HUES64 (cell line): Measurements from ENCODE around the gene OR6B2. TPM values are rescaled to one million over a fixed set of nuclear protein-coding genes. Genes with fewer than 3 reads are reported as not detected.

Experiments used
- H3K27ac ChIP-seq: 2 replicates; pipeline ENCODE4 v1.7.0; 2013; ENCODE audit warnings: low read depth, low read length, inconsistent platforms
- H3K27me3 ChIP-seq: 2 replicates; pipeline ENCODE4 v1.6.1; 2013; ENCODE audit warnings: mild to moderate bottlenecking, low read length; ENCODE audit not compliant: insufficient read depth
- H3K36me3 ChIP-seq: 2 replicates; pipeline ENCODE4 v1.6.1; 2013; ENCODE audit warnings: mild to moderate bottlenecking, low read length; ENCODE audit not compliant: insufficient read depth
- H3K4me1 ChIP-seq: 2 replicates; pipeline ENCODE4 v1.6.1; 2013; ENCODE audit warnings: mild to moderate bottlenecking, low read length, moderate library complexity; ENCODE audit not compliant: insufficient read depth
- H3K4me3 ChIP-seq: 2 replicates; pipeline ENCODE4 v1.5.1; 2013; ENCODE audit warnings: mild to moderate bottlenecking, low read length, moderate library complexity
- H3K9ac ChIP-seq: 2 replicates; pipeline ENCODE4 v1.6.1; 2013; ENCODE audit warnings: mild to moderate bottlenecking, low read depth, low read length
- H3K9me3 ChIP-seq: 2 replicates; pipeline ENCODE4 v1.6.1; 2013; ENCODE audit warnings: low read depth, low read length; ENCODE audit not compliant: insufficient read depth
- WGBS: fragments of 150-250, 120-280 bp; methylation state at CpG from one replicate; pipeline ENCODE4 v1.1.7; 2013; ENCODE audit warnings: missing lambda C conversion rate; 5-methylcytosine and 5-hydroxymethylcytosine counted together
- polyA plus RNA-seq, 2 experiments: library from polyadenylated mRNA; stranded (reverse); fragments of 50-300 nt; gene quantifications; one replicate each; pipeline ENCODE4 v1.2.3, GENCODE V29; 2013

OR6B2 gene
- polyA plus RNA-seq (2013, experiment 1 of 2): not detected
- polyA plus RNA-seq (2013, experiment 2 of 2): not detected

- no peaks in the 10 kb centered on the region for H3K4me1 ChIP-seq
- no peak within 1 kb of the TSS for H3K4me3 ChIP-seq
- WGBS: 76% methylated on average over 6 of the region's 6 CpGs
- H3K27ac ChIP-seq: no peak within 1 kb of the TSS
- H3K36me3 ChIP-seq: no peaks in the 10 kb centered on the region
- H3K9me3 ChIP-seq: no peaks in the 10 kb centered on the region
- no peak within 1 kb of the TSS for H3K9ac ChIP-seq
- H3K27me3 ChIP-seq: peaks cover 32% of the 10 kb centered on the region
These were observed at the start of gene OR6B2 for GRCh38 chr2:240030379-240031094. OR6B2 (minus strand) TSS chr2:240030429; CDS start chr2:240030429, 0 bp downstream.

DNA sequence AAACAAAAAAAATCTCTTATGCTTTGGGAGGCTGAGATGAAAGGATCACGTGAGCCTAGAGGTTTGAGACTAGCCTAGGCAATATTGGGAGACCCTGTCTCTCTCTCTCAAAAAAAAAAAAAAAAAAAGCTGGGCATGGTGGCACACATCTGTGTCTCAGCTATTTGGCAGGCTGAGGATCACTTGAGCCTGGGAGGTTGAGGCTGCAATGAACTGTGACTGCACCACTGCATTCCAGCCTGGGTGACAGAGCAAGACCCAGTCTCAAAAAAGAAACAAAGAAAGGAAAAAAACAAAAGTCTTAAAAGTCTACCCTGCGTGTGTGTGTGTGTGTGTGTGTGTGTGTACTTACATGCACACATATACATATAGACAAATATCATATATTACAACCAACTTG is 48.4 kb upstream of the OR6B2 start:
- Histone ChIP-seq H3K27ac (no peak overlapping the region), H3K4me3 (no peak overlapping the region), H3K9ac (no peak overlapping the region), H3K27me3 (no peaks in the 10 kb centered on the region), H3K9me3 (peaks cover 33% of the 10 kb centered on the region), H3K4me1 (no peaks in the 10 kb centered on the region), H3K36me3 (no peaks in the 10 kb centered on the region)
- 80% methylated on average over 1 of the region's 2 CpGs for WGBS

DNA sequence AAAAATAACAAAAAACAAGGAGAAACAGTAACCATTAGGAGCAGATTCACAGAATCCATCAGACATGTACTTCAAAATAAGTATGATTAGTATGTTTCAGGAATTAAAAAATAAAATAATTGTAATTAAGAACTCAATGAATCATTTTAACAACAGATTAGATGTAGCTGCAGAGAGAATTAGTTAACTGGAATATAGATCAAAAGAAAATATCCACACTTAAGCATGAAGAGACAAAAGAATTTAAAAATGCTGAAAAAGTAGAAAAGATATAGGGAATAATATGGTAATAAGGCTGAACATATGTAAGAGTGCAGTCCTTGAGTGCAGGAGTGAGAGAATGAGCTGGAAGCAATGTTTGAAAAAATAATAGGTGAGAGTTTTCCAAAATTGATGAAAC is 47.2 kb upstream of the OR6B2 start:
- Histone ChIP-seq H3K36me3 (no peaks in the 10 kb centered on the region), H3K4me1 (no peaks in the 10 kb centered on the region), H3K27ac (no peak overlapping the region), H3K9me3 (peaks cover 33% of the 10 kb centered on the region), H3K4me3 (no peak overlapping the region), H3K9ac (no peak overlapping the region), H3K27me3 (no peaks in the 10 kb centered on the region)

- no peaks in the 10 kb centered on the region for H3K36me3 ChIP-seq
- H3K4me1 ChIP-seq: no peaks in the 10 kb centered on the region
- 79% methylated on average over 5 of the region's 5 CpGs for WGBS
These were observed 44.3 kb upstream of the OR6B2 start for GRCh38 chr2:240074545-240074944.

DNA sequence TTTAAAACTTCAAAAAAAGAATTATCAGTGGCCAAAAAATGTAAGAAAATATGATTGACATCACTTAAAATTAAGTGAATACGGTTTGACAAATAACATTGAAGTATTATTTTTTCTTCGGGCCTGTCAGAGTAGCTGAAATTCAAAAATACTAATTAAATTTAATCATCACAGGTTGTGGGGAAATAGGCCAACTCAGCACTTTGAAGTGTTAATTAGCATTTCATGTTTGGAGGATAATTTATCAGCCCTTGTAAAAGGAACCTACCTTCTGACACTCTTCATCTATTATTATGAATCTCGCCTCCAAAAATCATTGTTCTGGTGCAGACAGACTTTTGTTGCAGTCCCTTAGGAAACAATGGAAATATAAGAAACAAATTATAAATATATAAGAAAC is 40.7 kb upstream of the OR6B2 start:
- 100% methylated on average over 1 of the region's 3 CpGs for WGBS
- no peak overlapping the region for H3K27ac ChIP-seq
- no peaks in the 10 kb centered on the region for H3K27me3 ChIP-seq

More at GRCh38 chr2:240074545-240074944, 44.3 kb upstream of the OR6B2 start:
- H3K27ac ChIP-seq: no peak overlapping the region
- H3K9ac ChIP-seq: no peak overlapping the region
- peaks cover 33% of the 10 kb centered on the region for H3K9me3 ChIP-seq
- H3K4me3 ChIP-seq: no peak overlapping the region
- H3K27me3 ChIP-seq: no peaks in the 10 kb centered on the region

DNA sequence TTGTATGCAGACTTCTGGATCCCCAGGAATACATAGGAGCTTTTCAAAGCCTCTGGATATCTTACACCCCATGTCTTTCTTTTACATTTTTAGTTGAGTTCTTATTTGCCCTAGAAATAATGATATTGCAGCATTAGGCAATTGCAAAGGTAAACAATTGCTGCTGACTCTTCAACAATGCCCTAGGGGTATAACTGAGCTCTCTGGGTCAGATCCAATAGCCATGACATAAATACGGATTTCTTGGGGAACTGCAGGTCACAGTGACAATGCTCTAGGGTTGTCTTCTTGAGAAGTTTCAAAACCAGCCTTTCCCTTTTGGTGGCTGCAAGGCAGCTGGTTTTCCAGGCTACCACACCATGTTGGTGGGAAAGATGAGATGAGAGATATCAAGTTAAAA is 39.6 kb upstream of the OR6B2 start:
- Histone ChIP-seq H3K4me3 (no peak overlapping the region), H3K4me1 (peaks cover 12% of the 10 kb centered on the region; the same call in 1 of the 2 replicates), H3K9me3 (no peaks in the 10 kb centered on the region; the same call in 1 of the 2 replicates), H3K27ac (no peak overlapping the region), H3K9ac (no peak overlapping the region), H3K36me3 (no peaks in the 10 kb centered on the region), H3K27me3 (no peaks in the 10 kb centered on the region)
- WGBS: 90% methylated on average over 1 of the region's 1 CpG

More for the DNA sequence above, 40.7 kb upstream of the OR6B2 start:
- no peak overlapping the region for H3K9ac ChIP-seq
- no peak overlapping the region for H3K4me3 ChIP-seq
- H3K9me3 ChIP-seq: peaks cover 4% of the 10 kb centered on the region; the same call in 1 of the 2 replicates
- 0 out of 2 replicates have a peak, but pooled peaks cover 6% of the 10 kb centered on the region for H3K4me1 ChIP-seq
- no peaks in the 10 kb centered on the region for H3K36me3 ChIP-seq

DNA sequence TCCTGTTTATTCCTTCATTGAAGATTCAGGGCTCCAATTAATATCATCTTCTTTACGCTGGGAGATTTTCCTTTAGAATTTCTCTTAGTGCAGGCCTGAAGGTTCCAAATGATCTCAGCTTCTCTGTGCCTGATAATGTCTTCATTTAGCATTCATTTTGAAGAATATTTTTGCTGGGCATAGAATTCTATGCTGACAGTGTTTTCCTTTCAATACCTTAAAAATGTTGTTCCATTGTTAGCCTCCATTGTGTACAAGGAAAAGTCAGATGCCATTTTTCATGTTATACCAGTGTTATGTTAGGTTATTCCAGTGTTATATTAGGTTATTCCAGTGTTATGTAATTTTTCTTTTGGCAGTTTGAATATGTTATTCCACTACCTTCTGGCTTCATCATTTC is 38.0 kb upstream of the OR6B2 start:
- Histone ChIP-seq H3K36me3 (no peaks in the 10 kb centered on the region), H3K27ac (no peak overlapping the region), H3K4me1 (peaks cover 14% of the 10 kb centered on the region; the same call in 1 of the 2 replicates), H3K4me3 (no peak overlapping the region), H3K9ac (no peak overlapping the region), H3K9me3 (no peaks in the 10 kb centered on the region), H3K27me3 (no peaks in the 10 kb centered on the region)
- 100% methylated on average over 1 of the region's 1 CpG for WGBS

DNA sequence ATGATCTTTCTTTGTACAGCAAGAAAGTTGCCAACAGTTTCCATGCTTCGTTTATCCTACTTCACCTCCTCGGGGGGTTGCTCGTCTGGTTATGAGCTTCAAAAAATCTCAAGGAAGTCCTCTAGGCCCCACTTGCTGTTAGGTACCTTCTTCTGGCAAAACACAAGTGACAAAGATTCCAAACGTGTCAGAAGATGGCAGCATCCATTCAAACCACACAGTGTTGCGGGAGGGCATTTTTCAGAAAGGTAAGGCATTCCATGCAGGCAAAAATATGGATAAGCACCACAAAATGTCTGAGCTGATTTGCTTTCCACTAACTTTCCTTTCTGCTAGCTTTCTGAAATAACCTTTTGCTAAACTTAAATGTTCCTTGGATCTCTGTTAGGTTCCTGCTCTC is 36.3 kb upstream of the OR6B2 start:
- Histone ChIP-seq H3K27me3 (no peaks in the 10 kb centered on the region), H3K27ac (no peak overlapping the region), H3K9ac (no peak overlapping the region), H3K4me3 (no peak overlapping the region), H3K9me3 (no peaks in the 10 kb centered on the region), H3K36me3 (no peaks in the 10 kb centered on the region), H3K4me1 (peaks cover 14% of the 10 kb centered on the region; the same call in 1 of the 2 replicates)
- 85% methylated on average over 5 of the region's 5 CpGs for WGBS

GRCh38 chr2:240064898-240065297 is 34.7 kb upstream of the OR6B2 start:
- H3K36me3 ChIP-seq: no peaks in the 10 kb centered on the region
- 89% methylated on average over 3 of the region's 4 CpGs for WGBS

GRCh38 chr2:240060977-240061591 is 30.9 kb upstream of the OR6B2 start:
- Histone ChIP-seq H3K9ac (no peak overlapping the region), H3K9me3 (no peaks in the 10 kb centered on the region), H3K27me3 (no peaks in the 10 kb centered on the region), H3K4me3 (no peak overlapping the region), H3K27ac (no peak overlapping the region), H3K36me3 (no peaks in the 10 kb centered on the region), H3K4me1 (peaks cover 8% of the 10 kb centered on the region; the same call in 1 of the 2 replicates)
- 66% methylated on average over 4 of the region's 4 CpGs for WGBS

More at GRCh38 chr2:240064898-240065297, 34.7 kb upstream of the OR6B2 start:
- Histone ChIP-seq H3K4me3 (no peak overlapping the region), H3K27ac (no peak overlapping the region), H3K9me3 (no peaks in the 10 kb centered on the region), H3K27me3 (no peaks in the 10 kb centered on the region), H3K9ac (no peak overlapping the region), H3K4me1 (peaks cover 14% of the 10 kb centered on the region; the same call in 1 of the 2 replicates)

GRCh38 chr2:240056678-240057077 is 26.4 kb upstream of the OR6B2 start:
- no peak overlapping the region for H3K4me3 ChIP-seq
- 90% methylated on average over 11 of the region's 11 CpGs for WGBS
- H3K4me1 ChIP-seq: no peaks in the 10 kb centered on the region
- no peaks in the 10 kb centered on the region for H3K9me3 ChIP-seq
- H3K9ac ChIP-seq: no peak overlapping the region
- no peak overlapping the region for H3K27ac ChIP-seq
- H3K27me3 ChIP-seq: peaks cover 3% of the 10 kb centered on the region; the same call in 1 of the 2 replicates
- no peaks in the 10 kb centered on the region for H3K36me3 ChIP-seq
